K562 (cell line): ENCODE results near the gene LGALS3BP. TPM values are rescaled to one million over a fixed set of nuclear protein-coding genes. Genes with fewer than 3 reads are reported as not detected.

ENCODE experiments used
- ATAC-seq: fragments of 200-7000 bp; cut with Tn5 transposase; 3 replicates; pipeline ENCODE4 v1.9.1; 2020; ENCODE audit warnings: moderate library complexity
- BruUV-seq: library from RNA; stranded (reverse); fragments of 400-500 nt; replicated peaks from 2 replicates; lab custom pipeline; 2021; lab: Mats Ljungman, UMichigan
- CTCF ChIA-PET: fragments of 300-600 bp; formaldehyde crosslinking; extraction: SDS; loops from one replicate; lab custom pipeline; 2021; ENCODE audit warnings: low intra/inter-chr PET ratio; lab: Yijun Ruan, JAX
- POLR2A ChIA-PET: fragments of 300-600, 350-650 bp; sonication (Branson Sonifier 250); formaldehyde crosslinking; extraction: SDS; loops from one replicate; lab custom pipeline; 2021; ENCODE audit warnings: antibody characterized with exemption, inconsistent platforms; lab: Yijun Ruan, JAX
- DNase-seq, 4 experiments: peaks; one replicate each; pipeline versions ENCODE4 v3.0.0 to v3.0.0-alpha.2; 2011 to 2018; ENCODE audit warnings: low spot score in 3 of 4, mixed read lengths in 3 of 4; ENCODE audit errors: extremely low read depth in 1 of 4
- FAIRE-seq: peaks from 2 replicates; lab custom pipeline; 2011; peaks lifted over from hg19 to GRCh38; lab: Jason Lieb, UNC
- H2AFZ ChIP-seq: 2 replicates; pipeline ENCODE4 v1.6.0; 2011; ENCODE audit warnings: low read depth, low read length, control low read depth, inconsistent platforms
- H3K27ac ChIP-seq: fragments of 200-600 bp; 3 replicates; pipeline ENCODE4 v1.8.0; 2011; ENCODE audit warnings: low read depth, mild to moderate bottlenecking, control low read depth, inconsistent platforms, low read length, moderate library complexity, mixed read lengths; ENCODE audit errors: extremely low read depth
- H3K27me3 ChIP-seq, 2 experiments: fragments of 300-600 bp in 1 of 2; 2 replicates in 1 of 2; 3 replicates in 1 of 2; pipeline versions ENCODE4 v1.6.0 to v1.8.0; 2011; ENCODE audit warnings: inconsistent platforms in 2 of 2, low read length in 2 of 2, mild to moderate bottlenecking in 1 of 2, mixed read lengths in 1 of 2, moderate library complexity in 1 of 2; ENCODE audit not compliant: control insufficient read depth in 2 of 2, insufficient read depth in 2 of 2
- H3K36me3 ChIP-seq: fragments of 300-600 bp; 3 replicates; pipeline ENCODE4 v1.8.0; 2011; ENCODE audit warnings: mild to moderate bottlenecking, low read length, inconsistent platforms; ENCODE audit not compliant: control insufficient read depth, insufficient read depth
- H3K4me1 ChIP-seq, 2 experiments: fragments of 200-600 bp in 1 of 2; replicated peaks in 1 of 2; 2 replicates in 1 of 2; 3 replicates in 1 of 2; pipeline versions ENCODE4 v1.5.1 to v1.8.0; 2011; ENCODE audit warnings: inconsistent platforms in 2 of 2, low read length in 2 of 2, mild to moderate bottlenecking in 1 of 2, mixed read lengths in 1 of 2, moderate library complexity in 1 of 2; ENCODE audit not compliant: control insufficient read depth in 2 of 2, insufficient read depth in 2 of 2
- H3K4me2 ChIP-seq: 2 replicates; pipeline ENCODE4 v1.6.1; 2011; ENCODE audit warnings: low read length, control low read depth, inconsistent platforms, mixed read lengths; ENCODE audit not compliant: insufficient read depth
- H3K4me3 ChIP-seq: fragments of 200-600 bp; sonication (generic), shearing (Covaris generic); 2 replicates; pipeline ENCODE4 v1.5.1; 2016; ENCODE audit warnings: control low read depth, inconsistent platforms
- H3K79me2 ChIP-seq: fragments of 200-600 bp; 3 replicates; pipeline ENCODE4 v1.8.0; 2011; ENCODE audit warnings: low read length, inconsistent platforms; ENCODE audit not compliant: control insufficient read depth, insufficient read depth
- H3K9ac ChIP-seq, 2 experiments: 2 replicates each; pipeline versions ENCODE4 v1.6.0 to v1.6.1; 2011; ENCODE audit warnings: low read depth in 2 of 2, low read length in 2 of 2, control low read depth in 1 of 2, inconsistent platforms in 1 of 2, mild to moderate bottlenecking in 1 of 2, mixed read lengths in 1 of 2; ENCODE audit not compliant: insufficient read depth in 1 of 2
- H3K9me1 ChIP-seq: one replicate; pipeline ENCODE4 v1.6.0; 2011; ENCODE audit warnings: inconsistent platforms, mild to moderate bottlenecking, low read length, moderate library complexity; ENCODE audit not compliant: control insufficient read depth, insufficient read depth
- H3K9me3 ChIP-seq: replicated peaks from 2 replicates; pipeline ENCODE4 v1.5.1; 2011; ENCODE audit warnings: low read depth, low read length, inconsistent platforms; ENCODE audit not compliant: control insufficient read depth, insufficient read depth
- H4K20me1 ChIP-seq: replicated peaks from 2 replicates; pipeline ENCODE4 v1.6.1; 2011; ENCODE audit warnings: low read length, inconsistent platforms, mixed read lengths; ENCODE audit not compliant: control insufficient read depth, insufficient read depth
- BHLHE40 ChIP-seq: IDR thresholded peaks from 2 replicates; pipeline ENCODE4 v1.6.1; 2011; ENCODE audit warnings: low read length, improper control_type of control experiment
- TEAD1 ChIP-seq, 2 experiments: fragments of 450-650 bp in 1 of 2; sonication (generic) in 1 of 2; formaldehyde crosslinking; IDR thresholded peaks; 2 replicates each; pipeline versions ENCODE4 v1.4.0 to v1.8.0; 2020 to 2022; ENCODE audit warnings: mild to moderate bottlenecking in 2 of 2, missing genetic modification reagents in 1 of 2
- TGIF2 ChIP-seq: sonication (generic); formaldehyde crosslinking; IDR thresholded peaks from 2 replicates; pipeline ENCODE4 v1.8.1; 2022; ENCODE audit warnings: mild to moderate bottlenecking, missing genetic modification reagents, moderate library complexity
- ZNF445 ChIP-seq: fragments of 250-450 bp; sonication (Bioruptor Pico); IDR thresholded peaks from 2 replicates; pipeline ENCODE4 v1.4.0; 2020; ENCODE audit warnings: low read depth, mild to moderate bottlenecking, moderate library complexity
- ZNF778 ChIP-seq: fragments of 450-650 bp; formaldehyde crosslinking; IDR thresholded peaks from 2 replicates; pipeline ENCODE4 v1.4.0; 2020; ENCODE audit warnings: mild to moderate bottlenecking, moderate library complexity
- WGBS: fragments of 100-300 bp; shearing (Covaris generic); methylation state at CpG from one replicate; pipeline ENCODE4 v1.1.6; 2016; ENCODE audit warnings: low coverage, mixed read lengths; ENCODE audit not compliant: insufficient coverage; ENCODE audit errors: missing lambda C conversion rate; 5-methylcytosine and 5-hydroxymethylcytosine counted together
- in situ Hi-C: fragments of 300-500 bp; cut with MboI; formaldehyde crosslinking; loops from 4 replicates; pipeline ENCODE4 v1.15.0; 2018; ENCODE audit warnings: inconsistent platforms, mixed read lengths
- intact Hi-C: fragments of 100-400 bp; cut with micrococcal nuclease; formaldehyde crosslinking; loops from 2 replicates; pipeline ENCODE4 v1.14.2; 2022
- polyA plus RNA-seq, 8 experiments: library from polyadenylated mRNA; depleted of rRNA in 4 of 8; stranded (reverse) in 5 of 8; unstranded in 3 of 8; fragments of >200 nt; fragmentation: Nextera tagmentation in 2 of 8; fragmentation: Illumina TruSeq in 1 of 8; extraction: Ambion mirVana in 2 of 8; extraction: Trizol in 1 of 8; gene quantifications; 2 replicates each; pipeline versions ENCODE4 v1.2.1 to v1.2.3, GENCODE V29; 2011 to 2014; ENCODE audit warnings: inconsistent platforms in 1 of 8, missing spikeins in 1 of 8
- total RNA-seq, 7 experiments: library from RNA; depleted of rRNA in 6 of 7; stranded (reverse); fragments of >200 nt in 6 of 7; fragmentation: Illumina TruSeq in 2 of 7; extraction: Trizol in 2 of 7; gene quantifications; 2 replicates each; pipeline versions ENCODE4 v1.2.1 to v1.2.3, GENCODE V29; 2011 to 2021; ENCODE audit warnings: low replicate concordance in 1 of 7
- TF ChIP-seq, protein P1 (sequence below): fragments of 450-650 bp; IDR thresholded peaks from 2 replicates; pipeline ENCODE4 v1.6.1; 2016; ENCODE audit warnings: low read depth
- TF ChIP-seq, protein P2 (sequence below): IDR thresholded peaks from 3 replicates; pipeline ENCODE4 v1.6.1; 2011; ENCODE audit warnings: borderline replicate concordance, mild to moderate bottlenecking; ENCODE audit not compliant: insufficient read length, insufficient read depth
- TF ChIP-seq, protein P3 (sequence below): fragments of 450-650 bp; IDR thresholded peaks from 2 replicates; pipeline ENCODE4 v1.6.1; 2018; ENCODE audit not compliant: partially characterized antibody

Gene LGALS3BP
- total and polyA plus RNA-seq, 9 of the 15 experiments (the other 6 are each of a cell fraction or from before 2014, with no cell fraction given): 0.39 to 5.3 (median 3.2) TPM

- TF ChIP-seq, protein P1, sequence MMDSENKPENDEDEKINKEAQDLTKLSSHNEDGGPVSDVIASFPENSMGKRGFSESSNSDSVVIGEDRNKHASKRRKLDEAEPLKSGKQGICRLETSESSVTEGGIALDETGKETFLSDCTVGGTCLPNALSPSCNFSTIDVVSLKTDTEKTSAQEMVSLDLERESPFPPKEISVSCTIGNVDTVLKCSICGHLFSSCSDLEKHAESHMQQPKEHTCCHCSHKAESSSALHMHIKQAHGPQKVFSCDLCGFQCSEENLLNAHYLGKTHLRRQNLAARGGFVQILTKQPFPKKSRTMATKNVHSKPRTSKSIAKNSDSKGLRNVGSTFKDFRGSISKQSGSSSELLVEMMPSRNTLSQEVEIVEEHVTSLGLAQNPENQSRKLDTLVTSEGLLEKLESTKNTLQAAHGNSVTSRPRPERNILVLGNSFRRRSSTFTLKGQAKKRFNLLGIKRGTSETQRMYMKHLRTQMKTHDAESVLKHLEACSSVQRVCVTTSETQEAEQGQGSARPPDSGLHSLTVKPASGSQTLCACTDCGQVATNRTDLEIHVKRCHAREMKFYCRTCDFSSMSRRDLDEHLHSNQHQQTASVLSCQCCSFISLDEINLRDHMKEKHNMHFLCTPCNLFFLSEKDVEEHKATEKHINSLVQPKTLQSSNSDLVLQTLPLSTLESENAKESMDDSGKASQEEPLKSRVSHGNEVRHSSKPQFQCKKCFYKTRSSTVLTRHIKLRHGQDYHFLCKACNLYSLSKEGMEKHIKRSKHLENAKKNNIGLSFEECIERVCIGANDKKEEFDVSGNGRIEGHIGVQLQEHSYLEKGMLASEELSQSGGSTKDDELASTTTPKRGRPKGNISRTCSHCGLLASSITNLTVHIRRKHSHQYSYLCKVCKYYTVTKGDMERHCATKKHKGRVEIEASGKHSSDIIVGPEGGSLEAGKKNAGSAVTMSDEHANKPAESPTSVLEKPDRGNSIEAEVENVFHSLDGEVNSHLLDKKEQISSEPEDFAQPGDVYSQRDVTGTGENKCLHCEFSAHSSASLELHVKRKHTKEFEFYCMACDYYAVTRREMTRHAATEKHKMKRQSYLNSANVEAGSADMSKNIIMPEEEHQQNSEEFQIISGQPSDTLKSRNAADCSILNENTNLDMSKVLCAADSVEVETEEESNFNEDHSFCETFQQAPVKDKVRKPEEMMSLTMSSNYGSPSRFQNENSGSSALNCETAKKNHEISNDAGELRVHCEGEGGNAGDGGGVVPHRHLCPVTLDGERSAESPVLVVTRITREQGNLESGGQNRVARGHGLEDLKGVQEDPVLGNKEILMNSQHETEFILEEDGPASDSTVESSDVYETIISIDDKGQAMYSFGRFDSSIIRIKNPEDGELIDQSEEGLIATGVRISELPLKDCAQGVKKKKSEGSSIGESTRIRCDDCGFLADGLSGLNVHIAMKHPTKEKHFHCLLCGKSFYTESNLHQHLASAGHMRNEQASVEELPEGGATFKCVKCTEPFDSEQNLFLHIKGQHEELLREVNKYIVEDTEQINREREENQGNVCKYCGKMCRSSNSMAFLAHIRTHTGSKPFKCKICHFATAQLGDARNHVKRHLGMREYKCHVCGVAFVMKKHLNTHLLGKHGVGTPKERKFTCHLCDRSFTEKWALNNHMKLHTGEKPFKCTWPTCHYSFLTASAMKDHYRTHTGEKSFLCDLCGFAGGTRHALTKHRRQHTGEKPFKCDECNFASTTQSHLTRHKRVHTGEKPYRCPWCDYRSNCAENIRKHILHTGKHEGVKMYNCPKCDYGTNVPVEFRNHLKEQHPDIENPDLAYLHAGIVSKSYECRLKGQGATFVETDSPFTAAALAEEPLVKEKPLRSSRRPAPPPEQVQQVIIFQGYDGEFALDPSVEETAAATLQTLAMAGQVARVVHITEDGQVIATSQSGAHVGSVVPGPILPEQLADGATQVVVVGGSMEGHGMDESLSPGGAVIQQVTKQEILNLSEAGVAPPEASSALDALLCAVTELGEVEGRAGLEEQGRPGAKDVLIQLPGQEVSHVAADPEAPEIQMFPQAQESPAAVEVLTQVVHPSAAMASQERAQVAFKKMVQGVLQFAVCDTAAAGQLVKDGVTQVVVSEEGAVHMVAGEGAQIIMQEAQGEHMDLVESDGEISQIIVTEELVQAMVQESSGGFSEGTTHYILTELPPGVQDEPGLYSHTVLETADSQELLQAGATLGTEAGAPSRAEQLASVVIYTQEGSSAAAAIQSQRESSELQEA: no peak
Measured at GRCh38 chr17:78946631-78947030, 33.1 kb downstream of the LGALS3BP start (continued).

DNA sequence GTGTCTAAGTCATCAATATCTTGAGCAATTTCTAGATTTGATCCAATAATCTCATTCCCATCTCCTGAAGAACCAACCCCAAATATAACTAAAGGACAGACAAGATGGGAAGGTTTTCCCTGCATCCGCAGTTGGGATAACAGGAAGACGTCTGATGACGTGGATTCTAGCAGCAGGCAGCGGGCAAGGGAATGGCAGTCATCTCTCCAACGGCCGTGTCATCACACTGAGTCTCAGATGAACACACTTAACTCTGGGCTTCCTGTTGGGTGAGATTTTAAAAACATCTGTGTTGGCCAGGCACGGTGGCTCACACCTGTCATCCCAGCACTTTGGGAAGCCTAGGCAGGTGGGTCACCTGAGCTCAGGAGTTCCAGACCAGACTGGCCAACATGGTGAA is 33.6 kb downstream of the LGALS3BP start:
- Histone ChIP-seq H3K4me2 (no peak overlapping the region), H3K9ac (no peak overlapping the region), H3K27ac (no peak overlapping the region), H3K36me3 (no peaks in the 10 kb centered on the region), H3K9me1 (no peaks in the 10 kb centered on the region), H3K4me1 (no peaks in the 10 kb centered on the region), H3K4me3 (no peak overlapping the region), H3K79me2 (no peaks in the 10 kb centered on the region), H2AFZ (no peak overlapping the region), H3K9me3 (no peaks in the 10 kb centered on the region), H3K27me3 (peaks cover 28 to 67% of the 10 kb centered on the region in 2 experiments), H4K20me1 (no peaks in the 10 kb centered on the region; the same call in 1 of the 2 replicates)
- intact Hi-C loops: no loop called here
- FAIRE-seq: no peak
- CTCF ChIA-PET: no interaction called here
- in situ Hi-C loops: no loop called here
- WGBS: 1% methylated on average over 7 of the region's 7 CpGs
- no peak for DNase-seq
- POLR2A ChIA-PET: no interaction called here
- no peak for ATAC-seq
- BruUV-seq: no TSS peak
- TF ChIP-seq, protein P2, sequence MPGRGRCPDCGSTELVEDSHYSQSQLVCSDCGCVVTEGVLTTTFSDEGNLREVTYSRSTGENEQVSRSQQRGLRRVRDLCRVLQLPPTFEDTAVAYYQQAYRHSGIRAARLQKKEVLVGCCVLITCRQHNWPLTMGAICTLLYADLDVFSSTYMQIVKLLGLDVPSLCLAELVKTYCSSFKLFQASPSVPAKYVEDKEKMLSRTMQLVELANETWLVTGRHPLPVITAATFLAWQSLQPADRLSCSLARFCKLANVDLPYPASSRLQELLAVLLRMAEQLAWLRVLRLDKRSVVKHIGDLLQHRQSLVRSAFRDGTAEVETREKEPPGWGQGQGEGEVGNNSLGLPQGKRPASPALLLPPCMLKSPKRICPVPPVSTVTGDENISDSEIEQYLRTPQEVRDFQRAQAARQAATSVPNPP: no peak
- TF ChIP-seq TGIF2 (no peak), BHLHE40 (no peak), ZNF445 (CRISPR knock-in tag) (no peak), ZNF778 (CRISPR knock-in tag) (no peak), TEAD1 (CRISPR knock-in tag; IDR thresholded peaks at IDR 0.05) (no peak)
- TF ChIP-seq, protein P3, sequence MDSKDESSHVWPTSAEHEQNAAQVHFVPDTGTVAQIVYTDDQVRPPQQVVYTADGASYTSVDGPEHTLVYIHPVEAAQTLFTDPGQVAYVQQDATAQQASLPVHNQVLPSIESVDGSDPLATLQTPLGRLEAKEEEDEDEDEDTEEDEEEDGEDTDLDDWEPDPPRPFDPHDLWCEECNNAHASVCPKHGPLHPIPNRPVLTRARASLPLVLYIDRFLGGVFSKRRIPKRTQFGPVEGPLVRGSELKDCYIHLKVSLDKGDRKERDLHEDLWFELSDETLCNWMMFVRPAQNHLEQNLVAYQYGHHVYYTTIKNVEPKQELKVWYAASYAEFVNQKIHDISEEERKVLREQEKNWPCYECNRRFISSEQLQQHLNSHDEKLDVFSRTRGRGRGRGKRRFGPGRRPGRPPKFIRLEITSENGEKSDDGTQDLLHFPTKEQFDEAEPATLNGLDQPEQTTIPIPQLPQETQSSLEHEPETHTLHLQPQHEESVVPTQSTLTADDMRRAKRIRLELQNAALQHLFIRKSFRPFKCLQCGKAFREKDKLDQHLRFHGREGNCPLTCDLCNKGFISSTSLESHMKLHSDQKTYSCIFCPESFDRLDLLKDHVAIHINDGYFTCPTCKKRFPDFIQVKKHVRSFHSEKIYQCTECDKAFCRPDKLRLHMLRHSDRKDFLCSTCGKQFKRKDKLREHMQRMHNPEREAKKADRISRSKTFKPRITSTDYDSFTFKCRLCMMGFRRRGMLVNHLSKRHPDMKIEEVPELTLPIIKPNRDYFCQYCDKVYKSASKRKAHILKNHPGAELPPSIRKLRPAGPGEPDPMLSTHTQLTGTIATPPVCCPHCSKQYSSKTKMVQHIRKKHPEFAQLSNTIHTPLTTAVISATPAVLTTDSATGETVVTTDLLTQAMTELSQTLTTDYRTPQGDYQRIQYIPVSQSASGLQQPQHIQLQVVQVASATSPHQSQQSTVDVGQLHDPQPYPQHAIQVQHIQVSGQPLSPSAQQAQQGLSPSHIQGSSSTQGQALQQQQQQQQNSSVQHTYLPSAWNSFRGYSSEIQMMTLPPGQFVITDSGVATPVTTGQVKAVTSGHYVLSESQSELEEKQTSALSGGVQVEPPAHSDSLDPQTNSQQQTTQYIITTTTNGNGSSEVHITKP: no peak
